Measurements from ENCODE around the gene OTX1. TPM values are rescaled to one million over a fixed set of nuclear protein-coding genes. Genes with fewer than 3 reads are reported as not detected.

OTX1 gene
- total RNA-seq, 1 experiment from 2014 or later: 0.90 TPM

DNA sequence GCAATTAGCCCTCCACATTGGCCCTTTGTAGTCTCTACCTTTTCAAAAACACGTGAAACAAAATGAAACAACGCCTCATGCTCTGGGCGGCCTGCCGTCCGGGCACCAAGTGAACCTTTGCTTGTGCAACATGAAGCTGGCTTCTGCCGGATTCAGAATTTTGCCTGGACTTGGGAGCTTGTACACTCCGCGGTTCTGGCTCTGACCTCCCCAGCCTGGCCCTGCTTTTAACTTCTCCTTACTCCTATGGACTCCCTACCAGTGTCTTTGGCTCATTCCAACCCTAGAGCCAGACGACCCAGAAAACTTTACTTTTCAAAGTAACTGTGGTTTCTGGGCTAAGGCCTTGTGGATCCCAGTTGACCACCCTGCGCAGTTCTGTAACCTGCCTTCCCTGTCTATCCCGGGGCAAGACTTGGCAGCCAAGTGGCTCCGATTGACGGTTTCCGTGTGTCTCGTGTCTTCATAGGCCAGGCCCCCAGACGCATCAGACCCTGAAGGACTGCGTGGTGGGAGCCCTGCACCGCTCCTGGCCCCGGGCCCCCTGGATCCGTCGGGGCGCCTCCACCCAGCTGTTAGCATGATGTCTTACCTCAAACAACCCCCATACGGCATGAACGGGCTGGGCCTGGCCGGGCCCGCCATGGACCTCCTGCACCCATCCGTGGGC is 1.9 kb downstream of the OTX1 start (continued):
- no peak for TF ChIP-seq ZNF219 (CRISPR knock-in tag; IDR thresholded peaks at IDR 0.05; ENCODE audit: borderline replicate concordance)

DNA sequence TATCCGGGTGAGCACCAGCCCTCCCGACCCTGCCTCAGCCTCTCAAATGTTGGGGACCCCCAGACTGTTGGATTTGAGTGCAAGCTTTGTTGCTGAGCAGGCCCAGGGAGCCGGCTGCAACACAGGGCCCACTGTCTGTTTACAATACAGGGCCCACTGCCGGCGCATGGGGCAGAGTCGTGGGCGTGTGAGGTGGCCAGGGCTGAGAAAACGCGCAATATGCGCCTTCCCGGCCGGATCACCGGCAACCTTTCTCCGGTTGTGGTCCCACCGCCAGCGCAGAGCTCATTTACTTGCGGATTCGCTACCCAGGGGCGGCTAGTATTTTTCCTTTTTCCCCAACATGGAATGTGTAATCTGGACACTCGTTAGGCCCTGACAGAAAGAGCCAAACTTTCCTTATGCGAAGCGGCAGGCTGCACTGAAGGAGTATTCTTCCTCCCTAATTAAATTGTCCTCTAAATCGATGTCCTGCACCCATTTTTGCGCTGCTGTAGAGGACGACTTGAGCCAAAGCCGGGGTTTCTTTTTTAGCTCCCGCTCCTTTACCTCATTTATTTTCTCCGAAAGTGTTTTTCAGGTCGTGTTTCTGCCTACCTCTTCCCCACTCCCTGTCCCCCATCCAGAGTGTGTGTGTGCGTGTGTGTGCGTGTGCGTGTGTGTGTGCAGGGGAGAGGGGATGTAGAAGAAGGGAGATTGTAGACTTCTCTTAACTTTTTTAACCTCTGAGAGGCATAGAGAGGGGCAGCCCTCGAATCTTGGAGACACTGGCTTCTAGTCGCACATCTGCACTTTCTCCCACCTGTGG is 2.7 kb downstream of the OTX1 start:
- Mint-ChIP-seq H3K9me3 (no peaks in the 10 kb centered on the region), H3K4me3 (peak overlapping the region; percentile 75), H3K4me1 (peaks cover 73% of the 10 kb centered on the region), H3K27ac (no peak overlapping the region), H3K27me3 (ENCODE audit: low read depth) (peaks cover 96% of the 10 kb centered on the region), H3K36me3 (no peaks in the 10 kb centered on the region)
- TF ChIP-seq NR1H2 (CRISPR knock-in tag; IDR thresholded peaks at IDR 0.05) (no peak), ZBTB21 (CRISPR knock-in tag; IDR thresholded peaks at IDR 0.05; ENCODE audit: borderline replicate concordance) (no peak), RORB (CRISPR knock-in tag; IDR thresholded peaks at IDR 0.05) (no peak), GTF2I (CRISPR knock-in tag; conservative IDR thresholded peaks at IDR 0.05) (no peak)
- TF ChIP-seq, protein P1, sequence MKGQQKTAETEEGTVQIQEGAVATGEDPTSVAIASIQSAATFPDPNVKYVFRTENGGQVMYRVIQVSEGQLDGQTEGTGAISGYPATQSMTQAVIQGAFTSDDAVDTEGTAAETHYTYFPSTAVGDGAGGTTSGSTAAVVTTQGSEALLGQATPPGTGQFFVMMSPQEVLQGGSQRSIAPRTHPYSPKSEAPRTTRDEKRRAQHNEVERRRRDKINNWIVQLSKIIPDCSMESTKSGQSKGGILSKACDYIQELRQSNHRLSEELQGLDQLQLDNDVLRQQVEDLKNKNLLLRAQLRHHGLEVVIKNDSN (CRISPR knock-in tag; IDR thresholded peaks at IDR 0.05): no peak
- TF ChIP-seq, protein P2, sequence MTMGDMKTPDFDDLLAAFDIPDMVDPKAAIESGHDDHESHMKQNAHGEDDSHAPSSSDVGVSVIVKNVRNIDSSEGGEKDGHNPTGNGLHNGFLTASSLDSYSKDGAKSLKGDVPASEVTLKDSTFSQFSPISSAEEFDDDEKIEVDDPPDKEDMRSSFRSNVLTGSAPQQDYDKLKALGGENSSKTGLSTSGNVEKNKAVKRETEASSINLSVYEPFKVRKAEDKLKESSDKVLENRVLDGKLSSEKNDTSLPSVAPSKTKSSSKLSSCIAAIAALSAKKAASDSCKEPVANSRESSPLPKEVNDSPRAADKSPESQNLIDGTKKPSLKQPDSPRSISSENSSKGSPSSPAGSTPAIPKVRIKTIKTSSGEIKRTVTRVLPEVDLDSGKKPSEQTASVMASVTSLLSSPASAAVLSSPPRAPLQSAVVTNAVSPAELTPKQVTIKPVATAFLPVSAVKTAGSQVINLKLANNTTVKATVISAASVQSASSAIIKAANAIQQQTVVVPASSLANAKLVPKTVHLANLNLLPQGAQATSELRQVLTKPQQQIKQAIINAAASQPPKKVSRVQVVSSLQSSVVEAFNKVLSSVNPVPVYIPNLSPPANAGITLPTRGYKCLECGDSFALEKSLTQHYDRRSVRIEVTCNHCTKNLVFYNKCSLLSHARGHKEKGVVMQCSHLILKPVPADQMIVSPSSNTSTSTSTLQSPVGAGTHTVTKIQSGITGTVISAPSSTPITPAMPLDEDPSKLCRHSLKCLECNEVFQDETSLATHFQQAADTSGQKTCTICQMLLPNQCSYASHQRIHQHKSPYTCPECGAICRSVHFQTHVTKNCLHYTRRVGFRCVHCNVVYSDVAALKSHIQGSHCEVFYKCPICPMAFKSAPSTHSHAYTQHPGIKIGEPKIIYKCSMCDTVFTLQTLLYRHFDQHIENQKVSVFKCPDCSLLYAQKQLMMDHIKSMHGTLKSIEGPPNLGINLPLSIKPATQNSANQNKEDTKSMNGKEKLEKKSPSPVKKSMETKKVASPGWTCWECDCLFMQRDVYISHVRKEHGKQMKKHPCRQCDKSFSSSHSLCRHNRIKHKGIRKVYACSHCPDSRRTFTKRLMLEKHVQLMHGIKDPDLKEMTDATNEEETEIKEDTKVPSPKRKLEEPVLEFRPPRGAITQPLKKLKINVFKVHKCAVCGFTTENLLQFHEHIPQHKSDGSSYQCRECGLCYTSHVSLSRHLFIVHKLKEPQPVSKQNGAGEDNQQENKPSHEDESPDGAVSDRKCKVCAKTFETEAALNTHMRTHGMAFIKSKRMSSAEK (CRISPR knock-in tag; IDR thresholded peaks at IDR 0.05; ENCODE audit: borderline replicate concordance): no peak
- TF ChIP-seq, protein P3, sequence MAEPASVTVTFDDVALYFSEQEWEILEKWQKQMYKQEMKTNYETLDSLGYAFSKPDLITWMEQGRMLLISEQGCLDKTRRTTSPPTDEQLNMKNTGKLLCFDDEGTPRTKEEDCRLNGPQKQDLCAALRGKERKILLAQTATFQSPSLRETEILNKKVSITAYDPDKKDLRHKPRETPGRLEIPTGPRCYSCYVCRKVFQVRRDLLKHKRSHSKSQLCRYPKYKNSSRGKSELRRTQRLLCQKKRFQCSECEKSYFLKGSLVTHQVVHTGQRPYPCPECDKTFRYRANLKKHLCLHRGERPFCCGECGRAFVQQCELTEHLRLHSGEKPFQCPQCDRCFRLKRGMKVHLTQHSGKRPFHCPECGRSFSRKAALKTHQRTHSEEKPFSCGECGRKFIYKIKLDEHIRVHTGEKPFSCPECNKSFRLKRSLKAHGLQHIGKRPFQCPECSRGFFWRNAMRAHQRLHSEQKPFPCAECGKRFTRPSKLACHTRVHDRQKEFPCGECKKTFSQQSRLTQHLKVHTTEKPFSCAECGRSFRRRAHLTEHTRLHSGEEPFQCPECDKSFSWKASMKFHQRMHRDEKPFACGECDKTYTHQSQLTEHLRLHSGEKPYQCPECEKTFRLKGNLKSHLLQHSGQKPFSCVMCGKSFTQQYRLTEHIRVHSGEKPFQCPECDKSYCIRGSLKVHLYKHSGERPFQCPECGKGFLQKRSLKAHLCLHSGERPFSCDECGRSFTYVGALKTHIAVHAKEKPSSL (CRISPR knock-in tag; conservative IDR thresholded peaks at IDR 0.05): no peak
- TF ChIP-seq, protein P4, sequence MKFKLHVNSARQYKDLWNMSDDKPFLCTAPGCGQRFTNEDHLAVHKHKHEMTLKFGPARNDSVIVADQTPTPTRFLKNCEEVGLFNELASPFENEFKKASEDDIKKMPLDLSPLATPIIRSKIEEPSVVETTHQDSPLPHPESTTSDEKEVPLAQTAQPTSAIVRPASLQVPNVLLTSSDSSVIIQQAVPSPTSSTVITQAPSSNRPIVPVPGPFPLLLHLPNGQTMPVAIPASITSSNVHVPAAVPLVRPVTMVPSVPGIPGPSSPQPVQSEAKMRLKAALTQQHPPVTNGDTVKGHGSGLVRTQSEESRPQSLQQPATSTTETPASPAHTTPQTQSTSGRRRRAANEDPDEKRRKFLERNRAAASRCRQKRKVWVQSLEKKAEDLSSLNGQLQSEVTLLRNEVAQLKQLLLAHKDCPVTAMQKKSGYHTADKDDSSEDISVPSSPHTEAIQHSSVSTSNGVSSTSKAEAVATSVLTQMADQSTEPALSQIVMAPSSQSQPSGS (CRISPR knock-in tag; IDR thresholded peaks at IDR 0.05; ENCODE audit: borderline replicate concordance, low read depth): no peak
- TF ChIP-seq, protein P5, sequence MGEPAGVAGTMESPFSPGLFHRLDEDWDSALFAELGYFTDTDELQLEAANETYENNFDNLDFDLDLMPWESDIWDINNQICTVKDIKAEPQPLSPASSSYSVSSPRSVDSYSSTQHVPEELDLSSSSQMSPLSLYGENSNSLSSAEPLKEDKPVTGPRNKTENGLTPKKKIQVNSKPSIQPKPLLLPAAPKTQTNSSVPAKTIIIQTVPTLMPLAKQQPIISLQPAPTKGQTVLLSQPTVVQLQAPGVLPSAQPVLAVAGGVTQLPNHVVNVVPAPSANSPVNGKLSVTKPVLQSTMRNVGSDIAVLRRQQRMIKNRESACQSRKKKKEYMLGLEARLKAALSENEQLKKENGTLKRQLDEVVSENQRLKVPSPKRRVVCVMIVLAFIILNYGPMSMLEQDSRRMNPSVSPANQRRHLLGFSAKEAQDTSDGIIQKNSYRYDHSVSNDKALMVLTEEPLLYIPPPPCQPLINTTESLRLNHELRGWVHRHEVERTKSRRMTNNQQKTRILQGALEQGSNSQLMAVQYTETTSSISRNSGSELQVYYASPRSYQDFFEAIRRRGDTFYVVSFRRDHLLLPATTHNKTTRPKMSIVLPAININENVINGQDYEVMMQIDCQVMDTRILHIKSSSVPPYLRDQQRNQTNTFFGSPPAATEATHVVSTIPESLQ (CRISPR knock-in tag; IDR thresholded peaks at IDR 0.05): no peak
- TF ChIP-seq, protein P6, sequence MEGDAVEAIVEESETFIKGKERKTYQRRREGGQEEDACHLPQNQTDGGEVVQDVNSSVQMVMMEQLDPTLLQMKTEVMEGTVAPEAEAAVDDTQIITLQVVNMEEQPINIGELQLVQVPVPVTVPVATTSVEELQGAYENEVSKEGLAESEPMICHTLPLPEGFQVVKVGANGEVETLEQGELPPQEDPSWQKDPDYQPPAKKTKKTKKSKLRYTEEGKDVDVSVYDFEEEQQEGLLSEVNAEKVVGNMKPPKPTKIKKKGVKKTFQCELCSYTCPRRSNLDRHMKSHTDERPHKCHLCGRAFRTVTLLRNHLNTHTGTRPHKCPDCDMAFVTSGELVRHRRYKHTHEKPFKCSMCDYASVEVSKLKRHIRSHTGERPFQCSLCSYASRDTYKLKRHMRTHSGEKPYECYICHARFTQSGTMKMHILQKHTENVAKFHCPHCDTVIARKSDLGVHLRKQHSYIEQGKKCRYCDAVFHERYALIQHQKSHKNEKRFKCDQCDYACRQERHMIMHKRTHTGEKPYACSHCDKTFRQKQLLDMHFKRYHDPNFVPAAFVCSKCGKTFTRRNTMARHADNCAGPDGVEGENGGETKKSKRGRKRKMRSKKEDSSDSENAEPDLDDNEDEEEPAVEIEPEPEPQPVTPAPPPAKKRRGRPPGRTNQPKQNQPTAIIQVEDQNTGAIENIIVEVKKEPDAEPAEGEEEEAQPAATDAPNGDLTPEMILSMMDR (IDR thresholded peaks at IDR 0.05): no peak
- TF ChIP-seq, protein P7, sequence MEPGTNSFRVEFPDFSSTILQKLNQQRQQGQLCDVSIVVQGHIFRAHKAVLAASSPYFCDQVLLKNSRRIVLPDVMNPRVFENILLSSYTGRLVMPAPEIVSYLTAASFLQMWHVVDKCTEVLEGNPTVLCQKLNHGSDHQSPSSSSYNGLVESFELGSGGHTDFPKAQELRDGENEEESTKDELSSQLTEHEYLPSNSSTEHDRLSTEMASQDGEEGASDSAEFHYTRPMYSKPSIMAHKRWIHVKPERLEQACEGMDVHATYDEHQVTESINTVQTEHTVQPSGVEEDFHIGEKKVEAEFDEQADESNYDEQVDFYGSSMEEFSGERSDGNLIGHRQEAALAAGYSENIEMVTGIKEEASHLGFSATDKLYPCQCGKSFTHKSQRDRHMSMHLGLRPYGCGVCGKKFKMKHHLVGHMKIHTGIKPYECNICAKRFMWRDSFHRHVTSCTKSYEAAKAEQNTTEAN (CRISPR knock-in tag; IDR thresholded peaks at IDR 0.05): no peak
- CTCF ChIA-PET: interaction anchor here (1.0 to 2.7 kb wide), 5 partner anchors 9 to 596 kb away, joined by 3 to 23 read pairs (median 3); no protein-coding TSS in a partner anchor
- ATAC-seq (no peak), DNase-seq (ENCODE audit: low spot score) (peak; percentile 13)
- POLR2A ChIA-PET: interaction anchor here (1.8 kb wide), 1 partner anchor 9 kb away, joined by 5 read pairs; no protein-coding TSS in a partner anchor

Measured in WTC11 (cell line).